Keratinocyte (primary cell): Measurements from ENCODE around the gene PLEKHH1. TPM values are rescaled to one million over a fixed set of nuclear protein-coding genes. Genes with fewer than 3 reads are reported as not detected.

Experiments used
- DNase-seq: peaks from one replicate; pipeline ENCODE4 v3.0.0-alpha.2; 2011; ENCODE audit warnings: low read depth, missing footprints, low spot score
- FAIRE-seq: peaks from 2 replicates; lab custom pipeline; 2011; peaks lifted over from hg19 to GRCh38; lab: Jason Lieb, UNC
- H2AFZ ChIP-seq: 2 replicates; pipeline ENCODE4 v1.6.0; 2012; ENCODE audit warnings: low read length, control low read depth, inconsistent platforms; ENCODE audit not compliant: control insufficient read depth
- H3K27ac ChIP-seq: 2 replicates; pipeline ENCODE4 v1.5.1; 2011; ENCODE audit warnings: low read length; ENCODE audit not compliant: control insufficient read depth, insufficient read depth
- H3K27me3 ChIP-seq: 3 replicates; pipeline ENCODE4 v1.6.0; 2011; ENCODE audit warnings: low read length; ENCODE audit not compliant: control insufficient read depth, insufficient read depth; ENCODE audit errors: extremely low read depth
- H3K36me3 ChIP-seq, 2 experiments: 2 replicates in 1 of 2; 3 replicates in 1 of 2; pipeline ENCODE4 v1.5.1; 2011; ENCODE audit warnings: low read length in 2 of 2, mild to moderate bottlenecking in 1 of 2; ENCODE audit not compliant: control insufficient read depth in 2 of 2, insufficient read depth in 2 of 2; ENCODE audit errors: extremely low read depth in 1 of 2
- H3K4me1 ChIP-seq: 3 replicates; pipeline ENCODE4 v1.5.1; 2011; ENCODE audit warnings: low read length; ENCODE audit not compliant: control insufficient read depth, insufficient read depth; ENCODE audit errors: extremely low read depth
- H3K4me2 ChIP-seq: 3 replicates; pipeline ENCODE4 v1.6.0; 2011; ENCODE audit warnings: low read depth, low read length; ENCODE audit not compliant: control insufficient read depth, insufficient read depth; ENCODE audit errors: extremely low read depth
- H3K4me3 ChIP-seq, 3 experiments: fragments of 200-600 bp in 1 of 3; sonication (generic) in 1 of 3; 2 replicates in 2 of 3; 3 replicates in 1 of 3; pipeline ENCODE4 v1.5.1; 2011 to 2016; ENCODE audit warnings: low read length in 3 of 3, mild to moderate bottlenecking in 3 of 3, control low read depth in 2 of 3, inconsistent platforms in 1 of 3, low read depth in 1 of 3, mixed read lengths in 1 of 3, mixed run types in 1 of 3, moderate library complexity in 1 of 3; ENCODE audit not compliant: control insufficient read depth in 2 of 3, insufficient read depth in 2 of 3; ENCODE audit errors: extremely low read depth in 1 of 3
- H3K79me2 ChIP-seq: 2 replicates; pipeline ENCODE4 v1.6.0; 2012; ENCODE audit warnings: low read length; ENCODE audit not compliant: control insufficient read depth, insufficient read depth
- H3K9ac ChIP-seq: 3 replicates; pipeline ENCODE4 v1.6.0; 2011; ENCODE audit warnings: low read length; ENCODE audit not compliant: control insufficient read depth, insufficient read depth; ENCODE audit errors: extremely low read depth
- H3K9me1 ChIP-seq: 3 replicates; pipeline ENCODE4 v1.6.0; 2011; ENCODE audit warnings: low read length; ENCODE audit not compliant: control insufficient read depth, insufficient read depth; ENCODE audit errors: extremely low read depth
- H3K9me3 ChIP-seq: 2 replicates; pipeline ENCODE4 v1.5.1; 2012; ENCODE audit warnings: low read depth, low read length; ENCODE audit not compliant: control insufficient read depth
- H4K20me1 ChIP-seq: 3 replicates; pipeline ENCODE4 v1.6.0; 2011; ENCODE audit warnings: low read length; ENCODE audit not compliant: control insufficient read depth, insufficient read depth; ENCODE audit errors: extremely low read depth
- EZH2 ChIP-seq: IDR thresholded peaks from one replicate; pipeline ENCODE4 v1.6.1; 2012; ENCODE audit warnings: inconsistent platforms, mild to moderate bottlenecking, low read length, moderate library complexity
- dilution Hi-C: fragments of 300-500 bp; cut with MboI; formaldehyde crosslinking; loops from one replicate; pipeline ENCODE4 v1.7.0; 2020; ENCODE audit warnings: low sequenced_read_pairs; ENCODE audit not compliant: extremely low pct_ligation_motif_present
- polyA plus RNA-seq, 5 experiments: library from polyadenylated mRNA; depleted of rRNA in 3 of 5; stranded (reverse) in 3 of 5; stranded (forward) in 1 of 5; unstranded in 1 of 5; fragments of >200 nt; gene quantifications; 1 replicate in 1 of 5; 2 replicates in 3 of 5; 3 replicates in 1 of 5; pipeline versions ENCODE4 v1.2.1 to v1.2.3, GENCODE V29; 2011 to 2012; ENCODE audit warnings: missing spikeins in 2 of 5, low read depth in 1 of 5, low replicate concordance in 1 of 5
- TF ChIP-seq, protein P1 (sequence below), 3 experiments: IDR thresholded peaks in 1 of 3; conservative IDR thresholded peaks in 1 of 3; optimal IDR thresholded peaks in 1 of 3; 2 replicates in 2 of 3; 3 replicates in 1 of 3; pipeline versions ENCODE3 to v1.5.1; 2011; ENCODE audit warnings: low read length in 3 of 3, mild to moderate bottlenecking in 3 of 3, moderate library complexity in 2 of 3, control low read depth in 1 of 3, inconsistent platforms in 1 of 3; ENCODE audit not compliant: insufficient read depth in 2 of 3; ENCODE audit errors: extremely low read depth in 1 of 3

The PLEKHH1 gene
- polyA plus RNA-seq, 1 donor (not counting 4 experiments of a cell fraction or from before 2014, with no cell fraction given): 4.4 TPM

DNA sequence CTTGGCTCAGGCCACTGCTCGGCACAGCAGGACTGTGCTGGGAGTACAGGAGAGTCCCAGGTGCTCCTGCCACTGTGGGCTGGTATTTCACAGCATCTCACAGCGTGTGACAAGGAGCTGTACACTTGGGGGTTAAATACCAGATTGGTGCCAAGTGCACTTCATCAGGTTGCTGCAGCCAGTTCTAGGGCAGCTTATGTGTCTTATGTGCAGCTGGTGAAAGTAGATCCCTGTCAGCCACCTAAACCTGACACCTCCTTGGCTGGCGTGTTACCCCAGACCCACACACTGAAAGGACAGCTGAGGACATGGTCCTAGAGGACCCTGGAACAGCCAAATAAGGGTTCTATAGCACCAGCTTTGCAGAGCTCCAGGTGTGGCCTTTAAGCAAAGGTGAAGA is 18.9 kb downstream of the PLEKHH1 start:
- dilution Hi-C loops: no loop called here
- no peaks in the 10 kb centered on the region for H3K36me3 ChIP-seq
- H3K9me1 ChIP-seq: no peaks in the 10 kb centered on the region
- H3K9ac ChIP-seq: no peak overlapping the region
- no peak overlapping the region for H3K4me2 ChIP-seq
- no peak overlapping the region for H2AFZ ChIP-seq
- H3K79me2 ChIP-seq: no peaks in the 10 kb centered on the region
- no peaks in the 10 kb centered on the region for H3K9me3 ChIP-seq
- FAIRE-seq: no peak
- no peaks in the 10 kb centered on the region for H4K20me1 ChIP-seq
- H3K4me1 ChIP-seq: no peaks in the 10 kb centered on the region
- H3K27ac ChIP-seq: no peak overlapping the region
- H3K4me3 ChIP-seq: no peak overlapping the region
- no peak for TF ChIP-seq EZH2
- TF ChIP-seq, protein P1, sequence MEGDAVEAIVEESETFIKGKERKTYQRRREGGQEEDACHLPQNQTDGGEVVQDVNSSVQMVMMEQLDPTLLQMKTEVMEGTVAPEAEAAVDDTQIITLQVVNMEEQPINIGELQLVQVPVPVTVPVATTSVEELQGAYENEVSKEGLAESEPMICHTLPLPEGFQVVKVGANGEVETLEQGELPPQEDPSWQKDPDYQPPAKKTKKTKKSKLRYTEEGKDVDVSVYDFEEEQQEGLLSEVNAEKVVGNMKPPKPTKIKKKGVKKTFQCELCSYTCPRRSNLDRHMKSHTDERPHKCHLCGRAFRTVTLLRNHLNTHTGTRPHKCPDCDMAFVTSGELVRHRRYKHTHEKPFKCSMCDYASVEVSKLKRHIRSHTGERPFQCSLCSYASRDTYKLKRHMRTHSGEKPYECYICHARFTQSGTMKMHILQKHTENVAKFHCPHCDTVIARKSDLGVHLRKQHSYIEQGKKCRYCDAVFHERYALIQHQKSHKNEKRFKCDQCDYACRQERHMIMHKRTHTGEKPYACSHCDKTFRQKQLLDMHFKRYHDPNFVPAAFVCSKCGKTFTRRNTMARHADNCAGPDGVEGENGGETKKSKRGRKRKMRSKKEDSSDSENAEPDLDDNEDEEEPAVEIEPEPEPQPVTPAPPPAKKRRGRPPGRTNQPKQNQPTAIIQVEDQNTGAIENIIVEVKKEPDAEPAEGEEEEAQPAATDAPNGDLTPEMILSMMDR (optimal IDR thresholded peaks at IDR 0.05 in 1 of 3, IDR thresholded peaks at IDR 0.05 in 1 of 3, conservative IDR thresholded peaks at IDR 0.05 in 1 of 3; ENCODE audit: extremely low read depth in 1 of 3, insufficient read depth in 2 of 3, low read length in 3 of 3): no peak
- no peak for DNase-seq
- no peaks in the 10 kb centered on the region for H3K27me3 ChIP-seq

DNA sequence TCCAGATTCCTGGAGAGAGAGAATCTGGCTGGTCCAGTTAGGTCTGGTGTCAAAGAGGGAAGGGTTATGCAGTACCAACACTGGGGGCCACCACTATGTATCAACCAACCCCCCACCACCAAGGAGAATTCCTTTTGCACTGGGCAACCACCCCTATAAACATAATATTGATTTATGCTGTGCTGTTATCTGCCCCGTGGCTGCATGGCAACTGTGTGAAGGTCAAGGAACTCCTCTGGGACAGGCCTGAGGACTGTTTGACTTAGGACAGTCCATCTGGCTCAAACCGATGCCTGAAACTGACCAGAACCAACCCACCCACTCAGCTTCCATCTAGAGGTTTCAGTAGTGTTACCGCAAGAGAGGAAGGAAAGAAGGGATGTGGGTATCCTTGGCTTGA is 20.5 kb downstream of the PLEKHH1 start:
- Histone ChIP-seq H3K27ac (no peak overlapping the region), H3K4me1 (no peaks in the 10 kb centered on the region), H3K36me3 (no peaks in the 10 kb centered on the region), H3K4me3 (no peak overlapping the region), H3K9ac (no peak overlapping the region), H3K4me2 (no peak overlapping the region), H3K9me3 (no peaks in the 10 kb centered on the region), H3K79me2 (no peaks in the 10 kb centered on the region), H4K20me1 (no peaks in the 10 kb centered on the region), H3K27me3 (no peaks in the 10 kb centered on the region), H2AFZ (no peak overlapping the region), H3K9me1 (no peaks in the 10 kb centered on the region)
- TF ChIP-seq EZH2: no peak
- TF ChIP-seq, protein P1 (optimal IDR thresholded peaks at IDR 0.05 in 1 of 3, IDR thresholded peaks at IDR 0.05 in 1 of 3, conservative IDR thresholded peaks at IDR 0.05 in 1 of 3; ENCODE audit: extremely low read depth in 1 of 3, insufficient read depth in 2 of 3, low read length in 3 of 3): no peak
- dilution Hi-C loops: no loop called here
- FAIRE-seq (no peak), DNase-seq (no peak)
